IMR-90 (cell line): ENCODE measurements around the gene RPTOR. TPM values are rescaled to one million over a fixed set of nuclear protein-coding genes. Genes with fewer than 3 reads are reported as not detected.

Experiments used
- ATAC-seq: fragments of 200-7000 bp; cut with Tn5 transposase; 2 replicates; pipeline ENCODE4 v1.9.1; 2020; ENCODE audit warnings: low read depth, mild to moderate bottlenecking, moderate library complexity
- BruUV-seq: library from RNA; stranded (reverse); fragments of 400-500 nt; replicated peaks from 2 replicates; lab custom pipeline; 2021; lab: Mats Ljungman, UMichigan
- CTCF ChIA-PET: fragments of 300-600 bp; formaldehyde crosslinking; extraction: SDS; loops from one replicate; lab custom pipeline; 2021; ENCODE audit warnings: antibody characterized with exemption; lab: Yijun Ruan, JAX
- POLR2A ChIA-PET: fragments of 300-600 bp; sonication (Branson Sonifier 250); formaldehyde crosslinking; loops from one replicate; lab custom pipeline; 2022; ENCODE audit warnings: antibody characterized with exemption; ENCODE audit not compliant: unreplicated experiment; lab: Charles Lee
- DNase-seq: peaks from one replicate; pipeline ENCODE4 v3.0.0; 2013
- H2AFZ ChIP-seq: replicated peaks from 2 replicates; pipeline ENCODE3; 2013; ENCODE audit warnings: low read length, mild to moderate bottlenecking; ENCODE audit not compliant: poor library complexity
- H2AK5ac ChIP-seq: 2 replicates; pipeline ENCODE4 v1.6.1; 2013; ENCODE audit warnings: low read depth, low read length, inconsistent platforms
- H2AK9ac ChIP-seq: replicated peaks from 2 replicates; pipeline ENCODE3; 2013; ENCODE audit warnings: mild to moderate bottlenecking, low read depth, low read length, moderate library complexity; ENCODE audit not compliant: poor library complexity
- H2BK120ac ChIP-seq: 2 replicates; pipeline ENCODE4 v1.6.1; 2013; ENCODE audit warnings: low read depth, low read length, inconsistent platforms
- H2BK15ac ChIP-seq: 3 replicates; pipeline ENCODE4 v1.6.1; 2013; ENCODE audit warnings: low read depth, low read length, inconsistent platforms
- H2BK20ac ChIP-seq: 2 replicates; pipeline ENCODE4 v1.6.1; 2013; ENCODE audit warnings: low read depth, mild to moderate bottlenecking, inconsistent platforms, low read length, moderate library complexity
- H2BK5ac ChIP-seq: 2 replicates; pipeline ENCODE4 v1.6.1; 2013; ENCODE audit warnings: mild to moderate bottlenecking, low read depth, low read length, inconsistent platforms; ENCODE audit not compliant: poor library complexity, severe bottlenecking
- H3K14ac ChIP-seq: replicated peaks from 2 replicates; pipeline ENCODE4 v1.6.1; 2013; ENCODE audit warnings: low read depth, low read length, inconsistent platforms
- H3K18ac ChIP-seq: 2 replicates; pipeline ENCODE4 v1.6.1; 2013; ENCODE audit warnings: low read depth, low read length, control low read depth
- H3K23ac ChIP-seq: 2 replicates; pipeline ENCODE4 v1.6.1; 2013; ENCODE audit warnings: low read depth, low read length, inconsistent platforms
- H3K27ac ChIP-seq: 2 replicates; pipeline ENCODE4 v1.5.1; 2013; ENCODE audit warnings: mild to moderate bottlenecking, control low read depth, low read length; ENCODE audit not compliant: insufficient read depth
- H3K27me3 ChIP-seq: 2 replicates; pipeline ENCODE4 v1.6.1; 2013; ENCODE audit warnings: low read length; ENCODE audit not compliant: control insufficient read depth, insufficient read depth
- H3K36me3 ChIP-seq: 2 replicates; pipeline ENCODE4 v1.6.1; 2013; ENCODE audit warnings: low read length, mixed read lengths; ENCODE audit not compliant: control insufficient read depth, insufficient read depth
- H3K4ac ChIP-seq: 2 replicates; pipeline ENCODE4 v1.6.1; 2013; ENCODE audit warnings: low read depth, low read length, inconsistent platforms
- H3K4me1 ChIP-seq: 2 replicates; pipeline ENCODE4 v1.6.1; 2013; ENCODE audit warnings: low read length, mixed read lengths; ENCODE audit not compliant: control insufficient read depth, insufficient read depth
- H3K4me2 ChIP-seq: 2 replicates; pipeline ENCODE4 v1.6.1; 2013; ENCODE audit warnings: low read depth, mild to moderate bottlenecking, control low read depth, low read length, moderate library complexity
- H3K4me3 ChIP-seq: 2 replicates; pipeline ENCODE4 v1.5.1; 2013; ENCODE audit warnings: low read depth, mild to moderate bottlenecking, control low read depth, low read length, moderate library complexity; ENCODE audit not compliant: insufficient read depth
- H3K56ac ChIP-seq: 2 replicates; pipeline ENCODE4 v1.6.1; 2013; ENCODE audit warnings: low read length, inconsistent platforms; ENCODE audit not compliant: insufficient read depth; ENCODE audit errors: extremely low read depth
- H3K79me1 ChIP-seq, 2 experiments: 2 replicates each; pipeline ENCODE4 v1.6.1; 2013; ENCODE audit warnings: low read length in 2 of 2, inconsistent platforms in 1 of 2, low read depth in 1 of 2
- H3K9ac ChIP-seq: 2 replicates; pipeline ENCODE4 v1.6.1; 2013; ENCODE audit warnings: low read depth, low read length, control low read depth
- H3K9me1 ChIP-seq: 2 replicates; pipeline ENCODE4 v1.6.1; 2013; ENCODE audit warnings: low read length, inconsistent platforms; ENCODE audit not compliant: insufficient read depth
- H3K9me3 ChIP-seq: 2 replicates; pipeline ENCODE4 v1.6.1; 2013; ENCODE audit warnings: low read length; ENCODE audit not compliant: control insufficient read depth, insufficient read depth
- H4K20me1 ChIP-seq: 2 replicates; pipeline ENCODE4 v1.6.1; 2013; ENCODE audit warnings: low read length, inconsistent platforms; ENCODE audit not compliant: insufficient read depth
- H4K5ac ChIP-seq: 2 replicates; pipeline ENCODE4 v1.6.1; 2013; ENCODE audit warnings: mild to moderate bottlenecking, low read depth, low read length, control low read depth
- H4K8ac ChIP-seq, 2 experiments: 2 replicates each; pipeline ENCODE4 v1.6.1; 2013; ENCODE audit warnings: low read depth in 2 of 2, low read length in 2 of 2, control low read depth in 1 of 2, inconsistent platforms in 1 of 2
- H4K91ac ChIP-seq: 2 replicates; pipeline ENCODE4 v1.6.1; 2013; ENCODE audit warnings: low read depth, low read length, inconsistent platforms; ENCODE audit not compliant: insufficient read depth
- CEBPB ChIP-seq: IDR thresholded peaks from 2 replicates; pipeline ENCODE4 v1.6.1; 2012; ENCODE audit warnings: low read depth, low read length, improper control_type of control experiment
- CHD1 ChIP-seq: IDR thresholded peaks from 2 replicates; pipeline ENCODE4 v1.6.1; 2012; ENCODE audit warnings: low read depth, low read length, improper control_type of control experiment
- FOS ChIP-seq: fragments of 150-350 bp; IDR thresholded peaks from 2 replicates; pipeline ENCODE4 v1.6.1; 2016; ENCODE audit warnings: low read depth, low read length
- MAFK ChIP-seq: IDR thresholded peaks from 2 replicates; pipeline ENCODE4 v1.6.1; 2012; ENCODE audit warnings: low read depth, low read length, improper control_type of control experiment
- MAZ ChIP-seq: IDR thresholded peaks from 2 replicates; pipeline ENCODE4 v1.6.1; 2012; ENCODE audit warnings: low read depth, mild to moderate bottlenecking, low read length, improper control_type of control experiment, moderate library complexity, borderline replicate concordance
- POLR2A ChIP-seq: IDR thresholded peaks from 2 replicates; pipeline ENCODE4 v1.6.1; 2012; ENCODE audit warnings: mild to moderate bottlenecking, low read depth, low read length
- RFX5 ChIP-seq: IDR thresholded peaks from 2 replicates; pipeline ENCODE4 v1.8.0; 2012; ENCODE audit warnings: low read depth, mild to moderate bottlenecking, low read length, moderate library complexity
- WGBS, 2 experiments: methylation state at CpG; one replicate each; pipeline versions ENCODE4 v1.1.5 to v1.1.7; 2013; ENCODE audit warnings: missing lambda C conversion rate in 2 of 2; ENCODE audit not compliant: insufficient read length in 1 of 2; ENCODE audit errors: extremely low coverage in 2 of 2; 5-methylcytosine and 5-hydroxymethylcytosine counted together
- dilution Hi-C: fragments of 300-500 bp; cut with HindIII; formaldehyde crosslinking; loops from one replicate; pipeline ENCODE4 v1.14.3; 2018; ENCODE audit warnings: low sequenced_read_pairs; ENCODE audit not compliant: unreplicated experiment
- in situ Hi-C: fragments of 300-500 bp; cut with MboI; formaldehyde crosslinking; loops from 3 replicates; pipeline ENCODE4 v1.14.3; 2019; ENCODE audit warnings: low sequenced_read_pairs, inconsistent platforms, mixed read lengths
- intact Hi-C: fragments of 100-400 bp; cut with micrococcal nuclease; formaldehyde crosslinking; loops from 2 replicates; pipeline ENCODE4 v1.10.0; 2022
- polyA plus RNA-seq, 3 experiments: library from polyadenylated mRNA; depleted of rRNA; stranded (reverse); fragments of >200 nt; gene quantifications; 2 replicates each; pipeline ENCODE4 v1.2.3, GENCODE V29; 2012; ENCODE audit warnings: low replicate concordance in 1 of 3
- total RNA-seq: library from RNA; depleted of rRNA; stranded (reverse); fragments of >200 nt; gene quantifications from 2 replicates; pipeline ENCODE4 v1.2.3, GENCODE V29; 2012
- TF ChIP-seq, protein P1 (sequence below): fragments of 150-350 bp; IDR thresholded peaks from 2 replicates; pipeline ENCODE4 v1.6.1; 2017; ENCODE audit warnings: mild to moderate bottlenecking, antibody characterized with exemption, low read length, low read depth
- TF ChIP-seq, protein P2 (sequence below): fragments of 150-350 bp; IDR thresholded peaks from 2 replicates; pipeline ENCODE4 v1.6.1; 2016; ENCODE audit warnings: low read depth, mild to moderate bottlenecking, low read length, moderate library complexity, borderline replicate concordance
- TF ChIP-seq, protein P3 (sequence below): conservative IDR thresholded peaks from 2 replicates; pipeline ENCODE4 v1.5.1; 2012; ENCODE audit warnings: mild to moderate bottlenecking, low read depth, low read length, improper control_type of control experiment

Gene RPTOR
- total and polyA plus RNA-seq, 2 of the 4 experiments (the other 2 are of a cell fraction) = 10.8 to 14.7 TPM

DNA sequence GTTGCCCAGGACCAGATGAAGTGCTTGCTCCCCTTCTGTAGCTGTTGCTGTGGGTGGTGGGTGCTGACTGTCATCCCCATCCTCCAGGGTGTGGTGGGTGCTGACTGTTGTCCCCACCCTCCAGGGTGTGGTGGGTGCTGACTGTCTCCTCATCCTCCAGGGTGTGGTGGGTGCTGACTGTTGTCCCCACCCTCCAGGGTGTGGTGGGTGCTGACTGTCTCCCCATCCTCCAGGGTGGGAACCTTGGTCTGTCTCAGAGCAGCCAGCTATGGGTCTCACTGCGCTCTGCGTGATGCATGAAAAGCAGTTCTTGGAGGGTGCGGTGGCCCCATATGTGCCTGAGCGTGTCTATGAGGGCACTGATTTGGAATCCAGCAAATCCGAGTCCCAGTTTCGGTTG lies 163.8 kb downstream of the RPTOR start:
- Histone ChIP-seq H3K9me3 (no peaks in the 10 kb centered on the region), H3K27ac (no peak overlapping the region), H3K23ac (no peak overlapping the region), H3K9ac (no peak overlapping the region), H3K14ac (no peak overlapping the region), H2AK5ac (no peak overlapping the region; the same call in 1 of the 2 replicates), H2AK9ac (no peak overlapping the region), H3K4ac (no peak overlapping the region), H3K79me1 (peaks cover 38 to 84% of the 10 kb centered on the region in 2 experiments), H3K9me1 (peaks cover 13% of the 10 kb centered on the region), H3K4me2 (no peak overlapping the region), H4K91ac (no peak overlapping the region), H3K36me3 (peaks cover 16% of the 10 kb centered on the region; the same call in 1 of the 2 replicates), H2BK5ac (no peak overlapping the region), H4K20me1 (no peaks in the 10 kb centered on the region), H2BK120ac (no peak overlapping the region), H3K18ac (no peak overlapping the region), H3K4me3 (no peak overlapping the region), H3K27me3 (no peaks in the 10 kb centered on the region), H2BK20ac (no peak overlapping the region), H2BK15ac (no peak overlapping the region), H4K5ac (no peak overlapping the region), H2AFZ (no peak overlapping the region), H3K4me1 (peaks cover 20% of the 10 kb centered on the region), H3K56ac (no peak overlapping the region), H4K8ac (no peak overlapping the region)
- no TSS peak for BruUV-seq
- dilution Hi-C loops (no loop called here), in situ Hi-C loops (no loop called here), intact Hi-C loops (no loop called here)
- TF ChIP-seq, protein P1, sequence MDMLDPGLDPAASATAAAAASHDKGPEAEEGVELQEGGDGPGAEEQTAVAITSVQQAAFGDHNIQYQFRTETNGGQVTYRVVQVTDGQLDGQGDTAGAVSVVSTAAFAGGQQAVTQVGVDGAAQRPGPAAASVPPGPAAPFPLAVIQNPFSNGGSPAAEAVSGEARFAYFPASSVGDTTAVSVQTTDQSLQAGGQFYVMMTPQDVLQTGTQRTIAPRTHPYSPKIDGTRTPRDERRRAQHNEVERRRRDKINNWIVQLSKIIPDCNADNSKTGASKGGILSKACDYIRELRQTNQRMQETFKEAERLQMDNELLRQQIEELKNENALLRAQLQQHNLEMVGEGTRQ = no peak
- TF ChIP-seq MAFK = no peak
- TF ChIP-seq MAZ = no peak
- TF ChIP-seq, protein P2, sequence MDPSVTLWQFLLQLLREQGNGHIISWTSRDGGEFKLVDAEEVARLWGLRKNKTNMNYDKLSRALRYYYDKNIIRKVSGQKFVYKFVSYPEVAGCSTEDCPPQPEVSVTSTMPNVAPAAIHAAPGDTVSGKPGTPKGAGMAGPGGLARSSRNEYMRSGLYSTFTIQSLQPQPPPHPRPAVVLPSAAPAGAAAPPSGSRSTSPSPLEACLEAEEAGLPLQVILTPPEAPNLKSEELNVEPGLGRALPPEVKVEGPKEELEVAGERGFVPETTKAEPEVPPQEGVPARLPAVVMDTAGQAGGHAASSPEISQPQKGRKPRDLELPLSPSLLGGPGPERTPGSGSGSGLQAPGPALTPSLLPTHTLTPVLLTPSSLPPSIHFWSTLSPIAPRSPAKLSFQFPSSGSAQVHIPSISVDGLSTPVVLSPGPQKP = no peak
- no peak for TF ChIP-seq CHD1
- TF ChIP-seq RFX5 = no peak
- TF ChIP-seq, protein P3, sequence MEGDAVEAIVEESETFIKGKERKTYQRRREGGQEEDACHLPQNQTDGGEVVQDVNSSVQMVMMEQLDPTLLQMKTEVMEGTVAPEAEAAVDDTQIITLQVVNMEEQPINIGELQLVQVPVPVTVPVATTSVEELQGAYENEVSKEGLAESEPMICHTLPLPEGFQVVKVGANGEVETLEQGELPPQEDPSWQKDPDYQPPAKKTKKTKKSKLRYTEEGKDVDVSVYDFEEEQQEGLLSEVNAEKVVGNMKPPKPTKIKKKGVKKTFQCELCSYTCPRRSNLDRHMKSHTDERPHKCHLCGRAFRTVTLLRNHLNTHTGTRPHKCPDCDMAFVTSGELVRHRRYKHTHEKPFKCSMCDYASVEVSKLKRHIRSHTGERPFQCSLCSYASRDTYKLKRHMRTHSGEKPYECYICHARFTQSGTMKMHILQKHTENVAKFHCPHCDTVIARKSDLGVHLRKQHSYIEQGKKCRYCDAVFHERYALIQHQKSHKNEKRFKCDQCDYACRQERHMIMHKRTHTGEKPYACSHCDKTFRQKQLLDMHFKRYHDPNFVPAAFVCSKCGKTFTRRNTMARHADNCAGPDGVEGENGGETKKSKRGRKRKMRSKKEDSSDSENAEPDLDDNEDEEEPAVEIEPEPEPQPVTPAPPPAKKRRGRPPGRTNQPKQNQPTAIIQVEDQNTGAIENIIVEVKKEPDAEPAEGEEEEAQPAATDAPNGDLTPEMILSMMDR = no peak
- no peak for TF ChIP-seq FOS
- no peak for TF ChIP-seq CEBPB
- no peak for TF ChIP-seq POLR2A
- ChIA-PET POLR2A (no interaction called here), CTCF (no interaction called here)
- DNase-seq (no peak), ATAC-seq (no peak)
- 98% methylated on average over 6 of the region's 6 CpGs; no CpG with 5 or more reads in 1 of the 2 experiments for WGBS, 2 experiments
